Activated CD4-positive, CD25-positive, alpha-beta regulatory T cell treated with anti-CD3 and anti-CD28 coated beads, Interleukin-2, amount 50 U/mL, for 72 hours (primary cell): Measurements from ENCODE around the gene TMEM209.

Experiments used
- DNase-seq: peaks from one replicate; pipeline ENCODE4 v3.0.0; 2021

TMEM209 gene

DNA sequence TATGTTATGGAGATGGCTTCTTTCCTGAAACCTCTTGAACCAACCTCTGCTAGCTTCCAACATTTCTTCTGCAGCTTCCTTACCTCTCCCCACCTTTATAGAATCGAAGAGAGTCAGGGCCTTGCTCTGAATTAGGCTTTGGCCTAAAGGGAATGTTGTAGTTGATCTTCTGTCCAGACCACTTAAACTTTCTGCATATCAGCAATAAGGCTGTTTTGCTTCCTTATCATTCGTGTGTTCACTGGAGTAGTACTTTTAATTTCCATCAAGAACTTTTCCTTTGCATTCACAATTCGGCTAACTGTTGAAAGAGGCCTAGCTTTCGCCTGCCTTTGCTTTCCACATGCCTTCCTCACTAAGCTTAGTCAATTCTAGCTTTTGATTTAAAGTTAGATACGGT lies 86.9 kb downstream of the TMEM209 start:
- DNase-seq, result no peak

GRCh38 chr7:130114776-130115175 lies 90.4 kb downstream of the TMEM209 start:
- no peak for DNase-seq
